Upper lobe of left lung (tissue), 4 donors: ENCODE measurements around the gene NDUFB7.

Experiments used
- POLR2AphosphoS5 ChIP-seq, 2 donors: sonication (generic); formaldehyde crosslinking; IDR thresholded peaks; one replicate each; pipeline ENCODE4 v1.5.1; 2017; ENCODE audit warnings: antibody characterized with exemption in 2 of 2
- TF ChIP-seq, protein P1 (sequence below), 6 experiments: fragments of 450-650 bp in 4 of 6; fragments of 200-600 bp in 2 of 6; sonication (generic) in 2 of 6; IDR thresholded peaks; one replicate each; pipeline ENCODE4 v1.5.1; 2016 to 2019; ENCODE audit warnings: antibody characterized with exemption in 6 of 6

GRCh38 chr19:14542711-14543328 lies 29.0 kb downstream of the NDUFB7 start:
- TF ChIP-seq, protein P1, sequence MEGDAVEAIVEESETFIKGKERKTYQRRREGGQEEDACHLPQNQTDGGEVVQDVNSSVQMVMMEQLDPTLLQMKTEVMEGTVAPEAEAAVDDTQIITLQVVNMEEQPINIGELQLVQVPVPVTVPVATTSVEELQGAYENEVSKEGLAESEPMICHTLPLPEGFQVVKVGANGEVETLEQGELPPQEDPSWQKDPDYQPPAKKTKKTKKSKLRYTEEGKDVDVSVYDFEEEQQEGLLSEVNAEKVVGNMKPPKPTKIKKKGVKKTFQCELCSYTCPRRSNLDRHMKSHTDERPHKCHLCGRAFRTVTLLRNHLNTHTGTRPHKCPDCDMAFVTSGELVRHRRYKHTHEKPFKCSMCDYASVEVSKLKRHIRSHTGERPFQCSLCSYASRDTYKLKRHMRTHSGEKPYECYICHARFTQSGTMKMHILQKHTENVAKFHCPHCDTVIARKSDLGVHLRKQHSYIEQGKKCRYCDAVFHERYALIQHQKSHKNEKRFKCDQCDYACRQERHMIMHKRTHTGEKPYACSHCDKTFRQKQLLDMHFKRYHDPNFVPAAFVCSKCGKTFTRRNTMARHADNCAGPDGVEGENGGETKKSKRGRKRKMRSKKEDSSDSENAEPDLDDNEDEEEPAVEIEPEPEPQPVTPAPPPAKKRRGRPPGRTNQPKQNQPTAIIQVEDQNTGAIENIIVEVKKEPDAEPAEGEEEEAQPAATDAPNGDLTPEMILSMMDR (IDR thresholded peaks at IDR 0.05), result no peak
- TF ChIP-seq POLR2AphosphoS5 (IDR thresholded peaks at IDR 0.05), result no peak
